GM21526 (cell line): ENCODE data around the gene GALNT15.
A peak's percentile ranks its signal among the peaks of the same experiment; 100 is the strongest.

Source experiments
- ATAC-seq: cut with Tn5 transposase; IDR thresholded peaks from one replicate; pipeline ENCODE4 v1.9.1; 2021; ENCODE audit warnings: moderate library complexity; ENCODE audit not compliant: unreplicated experiment, low FRiP score

The GALNT15 gene

DNA sequence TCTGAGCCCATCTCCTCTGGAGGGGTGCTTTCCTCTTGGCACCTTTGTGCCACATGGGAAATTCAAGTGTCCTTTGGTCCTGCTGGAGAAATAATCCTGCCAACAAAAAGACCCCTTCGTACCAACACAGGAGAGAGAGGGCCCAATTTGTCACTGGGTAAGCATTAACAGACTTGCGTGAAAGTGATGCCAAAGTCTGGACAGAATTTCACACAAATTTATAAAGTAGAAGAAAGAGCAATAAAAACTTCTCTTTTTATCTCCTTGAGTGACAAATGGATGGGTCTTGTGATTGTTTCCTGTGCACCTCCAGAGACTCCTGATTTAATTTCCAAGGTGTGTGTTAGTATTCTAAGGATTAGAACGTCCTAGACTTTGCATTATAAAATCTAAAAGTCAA, 75.4 kb downstream of the GALNT15 start:
- ATAC-seq, result no peak

GRCh38 chr3:16251316-16252085, 77.0 kb downstream of the GALNT15 start:
- ATAC-seq, result no peak

DNA sequence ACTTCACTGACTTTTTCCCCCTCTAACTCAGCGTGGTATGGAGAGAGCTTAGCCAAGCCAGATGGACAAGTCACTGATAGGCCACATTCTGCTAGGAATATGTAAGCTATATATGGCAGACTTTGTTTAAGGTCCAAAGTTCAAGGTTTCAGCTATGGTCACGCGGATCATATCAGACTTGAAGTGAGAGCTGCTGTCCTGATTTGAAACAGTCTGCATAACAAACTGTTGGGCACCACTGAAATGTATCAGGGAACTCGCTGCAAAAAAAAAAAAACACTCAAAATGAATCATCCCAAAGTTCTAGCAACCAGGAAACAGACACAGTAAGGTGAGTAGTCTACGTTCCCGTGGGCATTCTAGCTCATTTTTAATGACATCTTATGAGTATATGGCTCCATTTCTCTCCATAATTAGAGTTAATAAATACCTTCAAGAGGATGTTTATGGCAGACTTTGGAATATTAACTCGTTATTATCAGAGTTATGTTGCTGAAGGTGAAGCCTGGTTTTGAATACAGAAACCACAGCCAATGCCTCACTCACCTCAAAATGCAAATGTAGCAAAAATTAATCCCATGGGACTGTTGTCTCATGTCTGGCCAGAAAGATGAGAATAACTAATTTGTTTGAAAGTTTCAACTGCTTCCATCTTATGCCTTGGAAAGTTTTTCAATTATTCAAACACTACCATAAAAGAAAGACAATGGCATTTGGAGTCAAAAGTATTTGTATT, 77.9 kb downstream of the GALNT15 start:
- no peak for ATAC-seq

- ATAC-seq, result no peak
Measured at GRCh38 chr3:16252988-16253387, 78.5 kb downstream of the GALNT15 start.

DNA sequence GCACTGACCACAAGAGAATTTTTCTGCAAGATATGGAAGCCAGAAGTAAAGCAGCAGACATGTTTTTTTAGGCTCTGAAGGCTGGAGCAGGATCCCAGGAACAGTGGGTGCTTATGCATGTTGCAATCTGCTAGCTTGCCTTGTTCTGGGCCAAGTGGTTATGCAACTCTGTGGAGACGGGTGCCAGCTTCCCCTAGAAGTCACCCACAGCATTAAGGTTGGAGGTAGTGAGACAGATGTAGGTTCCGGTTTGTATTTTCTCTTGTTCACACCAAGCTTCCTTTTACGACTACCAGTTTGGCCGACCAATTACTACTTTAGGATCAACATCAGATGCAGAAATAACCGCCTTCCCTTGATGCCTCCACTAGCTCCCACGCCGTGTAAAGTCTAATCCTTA, 79.1 kb downstream of the GALNT15 start:
- no peak for ATAC-seq

GRCh38 chr3:16254916-16255315, 80.4 kb downstream of the GALNT15 start:
- ATAC-seq, result no peak

DNA sequence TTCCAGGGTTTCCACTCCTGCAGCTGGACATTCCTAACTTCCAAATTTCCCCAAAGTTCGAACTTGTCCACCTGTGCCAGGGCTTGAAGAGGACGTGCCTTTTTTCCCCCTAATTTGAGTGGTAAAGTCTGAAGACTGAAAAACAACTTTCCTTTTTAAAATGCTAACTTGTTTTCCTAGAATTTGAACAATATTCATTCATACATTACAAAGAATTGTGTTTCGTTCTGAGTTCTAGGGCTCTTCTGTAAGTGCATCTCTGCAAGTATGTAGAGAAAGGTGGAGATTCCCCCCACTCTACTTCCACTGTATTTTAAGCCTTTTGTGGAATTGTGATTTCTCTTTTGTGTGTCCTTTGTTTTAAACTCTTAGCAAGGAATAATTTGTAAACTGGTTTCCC, 80.8 kb downstream of the GALNT15 start:
- no peak for ATAC-seq

DNA sequence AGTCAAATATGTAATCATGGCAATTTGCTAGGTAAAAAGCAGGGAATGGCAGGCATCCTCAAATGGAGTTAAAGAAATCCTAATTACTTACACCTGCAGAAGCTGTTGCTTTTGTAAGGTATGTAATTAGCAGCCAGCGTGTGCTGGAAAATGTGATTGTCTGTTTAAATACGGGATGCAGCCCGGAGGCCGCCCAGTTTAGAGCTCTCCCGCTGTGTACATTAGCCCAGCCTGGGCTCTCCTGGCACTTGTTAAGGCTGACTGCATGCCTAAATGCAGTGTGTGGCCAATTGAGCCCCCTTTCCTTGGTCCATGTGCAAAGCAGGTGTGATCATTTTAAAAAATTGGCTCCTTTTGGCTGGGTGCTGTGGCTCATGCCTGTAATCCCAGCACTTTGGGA, 81.2 kb downstream of the GALNT15 start:
- no peak for ATAC-seq

- no peak for ATAC-seq
Measured at GRCh38 chr3:16257309-16257708, 82.8 kb downstream of the GALNT15 start.

GRCh38 chr3:16258177-16258576, 83.7 kb downstream of the GALNT15 start:
- no peak for ATAC-seq

DNA sequence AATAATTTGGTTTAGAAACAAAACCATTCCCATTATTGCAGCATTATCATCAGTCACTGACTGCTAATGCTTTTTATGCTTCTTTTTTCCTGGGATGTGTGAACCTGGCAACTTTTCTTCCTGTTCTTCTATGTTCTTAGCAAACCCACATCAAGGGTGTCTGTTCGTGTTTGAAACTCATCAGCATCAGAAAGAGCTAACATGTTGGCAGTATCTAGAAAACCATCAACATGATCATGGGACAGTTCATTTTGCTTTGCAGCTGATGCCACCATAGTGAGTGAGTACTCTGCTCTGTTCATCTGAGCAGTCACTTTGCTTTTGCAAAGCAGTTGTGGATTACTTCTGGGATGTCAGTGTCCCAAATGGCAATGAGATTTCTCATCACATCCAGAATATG, 84.4 kb downstream of the GALNT15 start:
- no peak for ATAC-seq

- no peak for ATAC-seq
Measured at GRCh38 chr3:16260046-16260445, 85.6 kb downstream of the GALNT15 start.

DNA sequence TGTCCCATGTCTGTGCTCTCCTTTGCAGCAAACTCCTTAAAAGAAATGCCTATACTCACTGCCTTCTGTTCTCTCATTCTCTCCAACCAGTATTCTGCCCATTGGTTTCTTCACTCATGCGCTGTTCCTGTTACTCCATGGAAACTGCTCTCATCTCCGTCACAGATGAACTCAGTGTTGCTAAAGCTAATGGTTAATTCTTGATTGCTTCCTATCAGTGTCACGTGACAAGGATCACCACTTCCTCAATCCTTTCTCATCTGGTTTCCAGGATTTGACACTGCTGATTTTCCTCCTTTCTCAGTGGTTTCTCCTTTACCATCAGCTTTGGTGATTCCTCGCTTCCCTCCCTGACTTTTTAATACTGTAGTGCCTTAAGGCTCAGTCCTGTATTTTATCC, 87.7 kb downstream of the GALNT15 start:
- no peak for ATAC-seq

DNA sequence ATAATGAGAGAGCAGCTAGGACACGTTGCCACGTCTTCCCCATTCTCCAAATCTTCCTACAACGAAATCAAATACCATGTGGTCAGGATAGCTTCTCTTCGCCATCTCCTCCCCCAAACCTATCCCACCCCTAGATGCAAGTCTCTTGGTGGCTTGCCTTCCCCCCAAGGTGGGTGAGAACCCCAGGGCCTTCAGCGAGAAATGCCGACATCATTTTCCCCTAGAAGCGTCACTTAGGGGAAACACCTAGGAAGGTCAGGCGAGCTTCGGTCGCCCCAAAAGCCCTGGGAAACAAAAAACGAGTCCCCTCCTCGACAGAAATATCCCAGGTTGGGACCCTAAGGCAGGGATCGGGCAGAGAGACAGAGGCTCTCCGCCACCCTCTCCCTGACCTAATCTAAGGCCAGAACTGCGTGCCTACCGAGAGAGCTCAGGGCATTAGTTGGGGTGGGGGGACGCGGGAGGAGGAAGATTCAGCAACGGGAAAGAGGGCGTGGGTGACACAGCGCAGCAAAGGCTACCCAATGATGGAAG, 89.8 kb downstream of the GALNT15 start:
- ATAC-seq, result peak; percentile 0

DNA sequence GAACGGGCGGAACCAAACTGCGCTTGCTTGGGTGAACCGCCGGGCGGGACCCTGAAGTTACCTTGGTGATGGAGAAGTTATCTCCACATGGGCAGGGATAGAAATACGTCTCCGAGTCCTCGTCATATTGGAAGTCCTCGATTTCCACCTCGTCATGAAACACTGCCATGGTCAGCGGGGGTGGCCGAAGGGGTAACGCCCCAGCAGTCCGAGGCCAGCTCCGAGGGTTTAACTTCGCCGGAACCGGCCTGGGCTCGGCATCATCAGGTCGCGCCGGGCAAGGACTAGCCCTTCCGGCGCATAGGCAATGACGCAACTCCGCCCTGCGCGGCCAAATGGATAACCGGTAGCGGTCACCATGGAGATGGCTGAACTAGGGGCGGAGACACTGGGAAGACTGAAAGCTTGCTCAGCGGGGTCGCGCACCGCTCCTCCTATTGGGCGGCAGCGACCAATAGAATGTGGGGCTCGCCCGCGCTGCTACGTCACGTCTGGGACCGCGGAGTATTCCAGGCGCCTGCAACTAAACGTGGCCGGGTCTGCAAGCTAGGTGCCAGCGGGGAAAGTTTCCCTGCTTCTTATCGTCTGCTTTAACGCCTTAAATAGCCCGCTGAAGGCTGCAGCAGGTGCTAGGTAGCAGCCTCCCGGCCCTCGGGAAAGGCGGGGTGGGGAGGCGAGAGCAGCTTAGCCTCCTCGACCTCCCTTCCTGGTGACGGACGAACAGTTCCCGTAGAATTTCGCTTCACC, 90.4 kb downstream of the GALNT15 start, which contains the start of the genes DPH3 and OXNAD1:
Gene DPH3 (minus strand): TSS at position 236 of the 747 bp plus-strand sequence. CDS start 67 bp downstream, at position 169.
Gene OXNAD1 (plus strand): TSS at position 505 of the 747 bp plus-strand sequence. CDS start 5,741 bp downstream, outside the sequence.
- ATAC-seq, result peak; percentile 98

DNA sequence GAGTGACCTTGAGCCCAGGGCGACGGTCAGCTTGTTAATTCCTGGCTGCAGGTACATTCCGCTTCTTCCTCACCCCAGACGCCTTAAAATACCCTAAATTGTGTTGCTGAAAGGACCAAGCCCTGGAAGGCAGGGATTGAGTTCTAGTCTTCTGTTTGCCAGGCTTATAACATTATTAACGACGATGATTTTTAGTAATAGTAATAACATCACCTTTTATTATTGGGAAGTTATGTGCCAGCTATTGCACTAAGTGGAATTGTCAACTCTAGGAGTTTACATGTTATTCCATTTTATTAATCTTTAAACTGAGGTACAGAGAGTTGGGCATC, 90.9 kb downstream of the GALNT15 start:
- no peak for ATAC-seq

- no peak for ATAC-seq
Measured at GRCh38 chr3:16266714-16267113, 92.2 kb downstream of the GALNT15 start.

- no peak for ATAC-seq
Measured at GRCh38 chr3:16270855-16271254, 96.4 kb downstream of the GALNT15 start.

- no peak for ATAC-seq
Measured at GRCh38 chr3:16272588-16272987, 98.1 kb downstream of the GALNT15 start.

- ATAC-seq, result no peak
Measured at GRCh38 chr3:16273867-16274266, 99.4 kb downstream of the GALNT15 start.

- no peak for ATAC-seq
Measured at GRCh38 chr3:16277471-16277870, 103.0 kb downstream of the GALNT15 start.
